ENCODE data around the gene ZBTB6.

The ZBTB6 gene

GRCh38 chr9:122940749-122941581 is 27.8 kb upstream of the ZBTB6 start, which contains the start of gene RABGAP1:
Gene RABGAP1, plus strand, starts transcription at chr9:122941020. Its CDS starts 16,040 bp downstream, at chr9:122957060.
- Histone ChIP-seq H3K9me3 (ENCODE audit: control insufficient read depth, low read length) (no peaks in the 10 kb centered on the region), H3K4ac (ENCODE audit: low read depth in 1 of 2, low read length in 2 of 2) (peak within 1 kb of the TSS; percentile 28 to 85), H3K4me3 (ENCODE audit: insufficient read depth in 1 of 2, low read depth in 1 of 2, low read length in 2 of 2) (peak within 1 kb of the TSS; percentile 88 to 90), H3K27ac (ENCODE audit: low read length, poor library complexity, severe bottlenecking) (peak within 1 kb of the TSS; percentile 89), H4K91ac (ENCODE audit: low read length) (peak within 1 kb of the TSS; percentile 63), H3K36me3 (ENCODE audit: control insufficient read depth in 1 of 2, insufficient read depth in 2 of 2, low read depth in 1 of 2, low read length in 2 of 2) (peaks cover 11 to 34% of the 10 kb centered on the region in 2 experiments), H3K79me1 (replicated peaks; ENCODE audit: low read length, poor library complexity, severe bottlenecking) (peaks cover 13% of the 10 kb centered on the region), H4K8ac (ENCODE audit: low read length) (peak within 1 kb of the TSS; percentile 85), H2BK15ac (ENCODE audit: low read depth, poor library complexity, severe bottlenecking) (peak within 1 kb of the TSS; percentile 1), H3K27me3 (ENCODE audit: control insufficient read depth in 1 of 2, insufficient read depth in 1 of 2, low read length in 2 of 2) (no peaks in the 10 kb centered on the region), H2BK120ac (ENCODE audit: low read depth, low read length) (no peak within 1 kb of the TSS), H3K14ac (ENCODE audit: low read length in 2 of 2) (peak within 1 kb of the TSS in 1 of 2 experiments; percentile 93), H2BK12ac (ENCODE audit: low read length in 2 of 2) (peak within 1 kb of the TSS in 1 of 2 experiments; percentile 48), H2BK5ac (ENCODE audit: low read depth, low read length, poor library complexity, severe bottlenecking) (no peak within 1 kb of the TSS), H3K4me1 (ENCODE audit: control insufficient read depth, insufficient read depth, low read depth, low read length) (peaks cover 5% of the 10 kb centered on the region), H3K4me2 (ENCODE audit: low read length, poor library complexity, severe bottlenecking) (peak within 1 kb of the TSS; percentile 76), H3K23ac (ENCODE audit: low read length in 2 of 2) (peak within 1 kb of the TSS in 1 of 2 experiments; percentile 87), H3K18ac (ENCODE audit: low read depth in 1 of 2, low read length in 2 of 2) (peak within 1 kb of the TSS; percentile 88 to 97), H3K9ac (ENCODE audit: low read length) (peak within 1 kb of the TSS; percentile 95), H2AFZ (ENCODE audit: low read depth, low read length) (peak within 1 kb of the TSS; percentile 97), H2AK5ac (ENCODE audit: low read length, severe bottlenecking) (no peak within 1 kb of the TSS)
- DNase-seq, result peak; percentile 98
- under 1% methylated on average over 22 of the region's 54 CpGs for WGBS

- peaks cover 11 to 34% of the 10 kb centered on the region in 2 experiments for H3K36me3 ChIP-seq (ENCODE audit: control insufficient read depth in 1 of 2, insufficient read depth in 2 of 2, low read depth in 1 of 2, low read length in 2 of 2)
- H2BK5ac ChIP-seq (ENCODE audit: low read depth, low read length, poor library complexity, severe bottlenecking), result no peak overlapping the region
- H2BK120ac ChIP-seq (ENCODE audit: low read depth, low read length), result no peak overlapping the region
- H3K4me2 ChIP-seq (ENCODE audit: low read length, poor library complexity, severe bottlenecking), result peak overlapping the region; percentile 59
- DNase-seq, result no peak
- no peaks in the 10 kb centered on the region for H3K9me3 ChIP-seq (ENCODE audit: control insufficient read depth, low read length)
- H3K4me1 ChIP-seq (ENCODE audit: control insufficient read depth, insufficient read depth, low read depth, low read length), result peaks cover 5% of the 10 kb centered on the region
- peak overlapping the region in 1 of 2 experiments; percentile 67 for H3K4me3 ChIP-seq (ENCODE audit: insufficient read depth in 1 of 2, low read depth in 1 of 2, low read length in 2 of 2)
- no peak overlapping the region for H3K14ac ChIP-seq (ENCODE audit: low read length in 2 of 2)
- no peak overlapping the region for H2BK15ac ChIP-seq (ENCODE audit: low read depth, poor library complexity, severe bottlenecking)
- peak overlapping the region; percentile 85 for H4K8ac ChIP-seq (ENCODE audit: low read length)
- H2BK12ac ChIP-seq (ENCODE audit: low read length in 2 of 2), result no peak overlapping the region
- WGBS, result 36% methylated on average over 6 of the region's 6 CpGs
- no peak overlapping the region for H4K91ac ChIP-seq (ENCODE audit: low read length)
- H3K27ac ChIP-seq (ENCODE audit: low read length, poor library complexity, severe bottlenecking), result peak overlapping the region; percentile 45
- no peak overlapping the region for H2AK5ac ChIP-seq (ENCODE audit: low read length, severe bottlenecking)
- peaks cover 13% of the 10 kb centered on the region for H3K79me1 ChIP-seq (replicated peaks; ENCODE audit: low read length, poor library complexity, severe bottlenecking)
- H2AFZ ChIP-seq (ENCODE audit: low read depth, low read length), result peak overlapping the region; percentile 80
- no peak overlapping the region for H3K23ac ChIP-seq (ENCODE audit: low read length in 2 of 2)
- H3K4ac ChIP-seq (ENCODE audit: low read depth in 1 of 2, low read length in 2 of 2), result peak overlapping the region in 1 of 2 experiments; percentile 13
- no peaks in the 10 kb centered on the region for H3K27me3 ChIP-seq (ENCODE audit: control insufficient read depth in 1 of 2, insufficient read depth in 1 of 2, low read length in 2 of 2)
- H3K9ac ChIP-seq (ENCODE audit: low read length), result peak overlapping the region; percentile 44
- no peak overlapping the region for H3K18ac ChIP-seq (ENCODE audit: low read depth in 1 of 2, low read length in 2 of 2)
These were observed 27.3 kb upstream of the ZBTB6 start for GRCh38 chr9:122940454-122940748.

GRCh38 chr9:122939601-122940000 is 26.5 kb upstream of the ZBTB6 start:
- no peak overlapping the region for H2BK12ac ChIP-seq (ENCODE audit: low read length in 2 of 2)
- WGBS, result 97% methylated on average over 2 of the region's 4 CpGs

GRCh38 chr9:122936883-122937282 is 23.8 kb upstream of the ZBTB6 start:
- peaks cover 2% of the 10 kb centered on the region for H3K4me1 ChIP-seq (ENCODE audit: control insufficient read depth, insufficient read depth, low read depth, low read length)
- no peak overlapping the region for H3K9ac ChIP-seq (ENCODE audit: low read length)
- no peak overlapping the region for H2BK15ac ChIP-seq (ENCODE audit: low read depth, poor library complexity, severe bottlenecking)
- DNase-seq, result no peak
- peaks cover 13% of the 10 kb centered on the region for H3K79me1 ChIP-seq (replicated peaks; ENCODE audit: low read length, poor library complexity, severe bottlenecking)
- 93% methylated on average over 1 of the region's 1 CpG for WGBS
- no peak overlapping the region for H3K27ac ChIP-seq (ENCODE audit: low read length, poor library complexity, severe bottlenecking)
- no peak overlapping the region for H4K8ac ChIP-seq (ENCODE audit: low read length)
- no peak overlapping the region for H3K23ac ChIP-seq (ENCODE audit: low read length in 2 of 2)
- no peak overlapping the region for H2BK5ac ChIP-seq (ENCODE audit: low read depth, low read length, poor library complexity, severe bottlenecking)
- H3K14ac ChIP-seq (ENCODE audit: low read length in 2 of 2), result no peak overlapping the region
- no peak overlapping the region for H3K4me3 ChIP-seq (ENCODE audit: insufficient read depth in 1 of 2, low read depth in 1 of 2, low read length in 2 of 2)
- no peak overlapping the region for H2AK5ac ChIP-seq (ENCODE audit: low read length, severe bottlenecking)
- H2AFZ ChIP-seq (ENCODE audit: low read depth, low read length), result no peak overlapping the region
- H2BK12ac ChIP-seq (ENCODE audit: low read length in 2 of 2), result no peak overlapping the region
- H3K36me3 ChIP-seq (ENCODE audit: control insufficient read depth in 1 of 2, insufficient read depth in 2 of 2, low read depth in 1 of 2, low read length in 2 of 2), result peaks cover 11 to 26% of the 10 kb centered on the region in 2 experiments
- no peak overlapping the region for H3K18ac ChIP-seq (ENCODE audit: low read depth in 1 of 2, low read length in 2 of 2)
- no peak overlapping the region for H2BK120ac ChIP-seq (ENCODE audit: low read depth, low read length)
- no peaks in the 10 kb centered on the region for H3K27me3 ChIP-seq (ENCODE audit: control insufficient read depth in 1 of 2, insufficient read depth in 1 of 2, low read length in 2 of 2)
- H3K9me3 ChIP-seq (ENCODE audit: control insufficient read depth, low read length), result no peaks in the 10 kb centered on the region
- no peak overlapping the region for H3K4me2 ChIP-seq (ENCODE audit: low read length, poor library complexity, severe bottlenecking)
- no peak overlapping the region for H3K4ac ChIP-seq (ENCODE audit: low read depth in 1 of 2, low read length in 2 of 2)
- no peak overlapping the region for H4K91ac ChIP-seq (ENCODE audit: low read length)

More at GRCh38 chr9:122939601-122940000, 26.5 kb upstream of the ZBTB6 start:
- no peak overlapping the region for H3K9ac ChIP-seq (ENCODE audit: low read length)
- peaks cover 13% of the 10 kb centered on the region for H3K79me1 ChIP-seq (replicated peaks; ENCODE audit: low read length, poor library complexity, severe bottlenecking)
- no peak for DNase-seq
- H3K4me2 ChIP-seq (ENCODE audit: low read length, poor library complexity, severe bottlenecking), result no peak overlapping the region
- H4K8ac ChIP-seq (ENCODE audit: low read length), result no peak overlapping the region
- H3K23ac ChIP-seq (ENCODE audit: low read length in 2 of 2), result no peak overlapping the region
- H3K4me1 ChIP-seq (ENCODE audit: control insufficient read depth, insufficient read depth, low read depth, low read length), result peaks cover 5% of the 10 kb centered on the region
- H3K14ac ChIP-seq (ENCODE audit: low read length in 2 of 2), result no peak overlapping the region
- H2AK5ac ChIP-seq (ENCODE audit: low read length, severe bottlenecking), result no peak overlapping the region
- no peak overlapping the region for H2BK5ac ChIP-seq (ENCODE audit: low read depth, low read length, poor library complexity, severe bottlenecking)
- no peak overlapping the region for H3K4me3 ChIP-seq (ENCODE audit: insufficient read depth in 1 of 2, low read depth in 1 of 2, low read length in 2 of 2)
- no peak overlapping the region for H2BK120ac ChIP-seq (ENCODE audit: low read depth, low read length)
- no peak overlapping the region for H2BK15ac ChIP-seq (ENCODE audit: low read depth, poor library complexity, severe bottlenecking)
- H3K4ac ChIP-seq (ENCODE audit: low read depth in 1 of 2, low read length in 2 of 2), result no peak overlapping the region
- H2AFZ ChIP-seq (ENCODE audit: low read depth, low read length), result no peak overlapping the region
- no peaks in the 10 kb centered on the region for H3K27me3 ChIP-seq (ENCODE audit: control insufficient read depth in 1 of 2, insufficient read depth in 1 of 2, low read length in 2 of 2)
- no peaks in the 10 kb centered on the region for H3K9me3 ChIP-seq (ENCODE audit: control insufficient read depth, low read length)
- H3K36me3 ChIP-seq (ENCODE audit: control insufficient read depth in 1 of 2, insufficient read depth in 2 of 2, low read depth in 1 of 2, low read length in 2 of 2), result peaks cover 11 to 29% of the 10 kb centered on the region in 2 experiments
- no peak overlapping the region for H3K27ac ChIP-seq (ENCODE audit: low read length, poor library complexity, severe bottlenecking)
- no peak overlapping the region for H4K91ac ChIP-seq (ENCODE audit: low read length)
- no peak overlapping the region for H3K18ac ChIP-seq (ENCODE audit: low read depth in 1 of 2, low read length in 2 of 2)

All from mesenchymal stem cell (in vitro differentiated cells and primary cell).